Jurkat, Clone E6-1 (cell line): ENCODE data around the gene ARID5B.
"Not testable (repeated sequence)": the region's sequence is repeated elsewhere in the genome, so short reads cannot be mapped to it uniquely, and the experiment has no call there.

Experiments
- DNase-seq: peaks from one replicate; pipeline ENCODE4 v3.0.0-alpha.2; 2011; ENCODE audit warnings: low read depth, low spot score
- H3K4me3 ChIP-seq: 2 replicates; pipeline ENCODE4 v1.5.1; 2011; ENCODE audit warnings: mild to moderate bottlenecking, low read length, control low read depth, moderate library complexity

The ARID5B gene

DNA sequence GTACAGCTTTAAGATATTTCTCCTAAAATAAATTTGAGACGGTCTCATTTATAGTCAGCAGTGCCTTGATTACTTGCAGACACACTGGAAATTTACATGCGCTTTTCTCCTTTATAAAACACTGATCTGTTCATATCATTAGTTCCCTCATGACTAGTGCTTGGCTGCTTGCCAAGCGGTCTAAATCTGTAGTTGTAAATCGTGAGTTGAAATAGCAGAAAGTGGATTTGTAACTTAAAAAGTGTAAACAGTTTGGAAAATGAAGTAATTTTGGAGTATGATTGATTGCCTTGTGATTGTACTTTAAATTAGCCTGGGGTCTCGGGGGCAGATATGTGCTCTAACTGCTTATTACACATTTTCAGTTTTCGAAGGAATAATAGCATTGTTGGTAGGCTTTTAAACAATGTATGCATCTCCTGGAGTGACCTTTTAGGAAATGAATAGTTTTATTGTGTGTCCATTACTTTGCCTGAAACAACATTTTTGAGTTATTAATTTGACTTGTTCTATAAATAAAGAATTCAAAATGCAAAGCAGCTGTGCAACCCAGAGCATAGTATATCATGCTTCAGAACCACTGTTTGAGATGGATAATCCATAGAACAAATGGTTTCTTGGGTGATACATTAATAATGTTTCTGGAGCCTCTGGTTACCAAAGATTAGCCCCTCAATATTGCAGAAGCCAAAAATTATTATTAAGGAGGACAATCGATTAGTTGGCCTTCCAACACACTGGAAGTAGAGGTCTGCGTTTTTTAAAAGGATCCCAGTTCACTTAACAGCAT is 73.3 kb downstream of the ARID5B start:
- DNase-seq: no peak
- no peak overlapping the region for H3K4me3 ChIP-seq

DNA sequence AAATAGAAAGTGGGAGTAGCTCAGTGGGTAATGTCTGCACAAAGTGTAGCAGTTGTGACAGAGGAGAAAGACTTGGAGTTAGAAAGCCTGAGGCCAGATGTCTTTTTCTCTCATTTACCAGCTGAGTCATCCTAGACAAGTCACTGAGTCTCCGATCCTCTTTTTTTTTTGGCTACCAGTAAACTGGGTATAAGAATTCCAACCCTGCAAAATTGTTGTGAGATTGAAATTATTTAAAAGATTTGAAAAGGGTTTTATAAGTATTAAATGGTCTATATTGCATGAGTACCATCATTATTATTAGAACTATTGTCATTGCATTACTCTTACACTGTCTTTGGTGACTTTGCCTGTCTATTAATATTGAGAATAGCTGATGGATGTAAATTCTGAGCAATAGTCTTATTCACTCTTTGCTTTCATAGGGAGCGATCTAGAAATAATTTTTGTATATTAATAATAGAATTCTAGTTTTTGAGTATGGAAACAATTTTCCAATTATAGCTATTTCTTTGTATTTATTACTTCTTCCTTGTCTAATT is 74.0 kb downstream of the ARID5B start:
- H3K4me3 ChIP-seq: no peak overlapping the region
- DNase-seq: no peak

DNA sequence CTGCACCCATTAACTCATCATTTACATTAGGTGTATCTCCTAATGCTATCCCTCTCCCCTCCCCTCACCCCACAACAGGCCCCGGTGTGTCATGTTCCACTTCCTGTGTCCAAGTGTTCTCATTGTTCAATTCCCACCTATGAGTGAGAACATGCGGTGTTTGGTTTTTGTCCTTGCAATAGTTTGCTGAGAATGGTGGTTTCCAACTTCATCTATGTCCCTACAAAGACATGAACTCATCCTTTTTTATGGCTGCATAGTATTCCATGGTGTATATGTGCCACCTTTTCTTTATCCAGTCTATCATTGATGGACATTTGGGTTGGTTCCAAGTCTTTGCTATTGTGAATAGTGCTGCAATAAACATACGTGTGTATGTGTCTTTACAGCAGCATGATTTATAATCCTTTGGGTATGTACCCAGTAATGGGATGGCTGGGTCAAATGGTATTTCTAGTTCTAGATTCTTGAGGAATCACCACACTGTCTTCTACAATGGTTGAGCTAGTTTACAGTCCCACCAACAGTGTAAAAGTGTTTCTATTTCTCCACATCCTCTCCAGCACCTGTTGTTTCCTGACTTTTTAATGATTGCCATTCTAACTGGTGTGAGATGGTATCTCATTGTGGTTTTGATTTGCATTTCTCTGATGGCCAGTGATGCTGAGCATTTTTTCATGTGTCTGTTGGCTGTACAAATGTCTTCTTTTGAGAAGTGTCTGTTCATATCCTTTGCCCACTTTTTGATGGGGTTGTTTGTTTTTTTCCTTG is 75.6 kb downstream of the ARID5B start:
- not testable (repeated sequence) for DNase-seq, H3K4me3 ChIP-seq

DNA sequence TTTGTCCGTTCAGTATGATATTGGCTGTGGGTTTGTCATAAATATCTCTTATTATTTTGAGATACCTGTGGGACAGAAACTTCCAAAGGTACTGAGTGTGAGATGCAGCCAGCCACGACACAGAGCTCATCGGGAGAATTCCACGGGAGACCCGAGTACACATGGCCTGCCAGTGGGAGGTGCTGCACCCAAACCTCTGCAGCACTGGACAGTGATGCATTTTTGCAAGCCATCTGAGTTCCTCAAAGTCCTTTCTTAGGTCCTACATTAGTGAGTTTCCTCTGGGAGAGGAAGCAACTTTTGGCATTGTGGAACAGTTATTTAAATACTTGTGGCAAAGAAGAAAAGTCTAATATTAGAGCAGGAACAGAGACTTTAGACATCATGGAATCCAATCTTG is 77.5 kb downstream of the ARID5B start:
- no peak for DNase-seq
- H3K4me3 ChIP-seq: no peak overlapping the region

DNA sequence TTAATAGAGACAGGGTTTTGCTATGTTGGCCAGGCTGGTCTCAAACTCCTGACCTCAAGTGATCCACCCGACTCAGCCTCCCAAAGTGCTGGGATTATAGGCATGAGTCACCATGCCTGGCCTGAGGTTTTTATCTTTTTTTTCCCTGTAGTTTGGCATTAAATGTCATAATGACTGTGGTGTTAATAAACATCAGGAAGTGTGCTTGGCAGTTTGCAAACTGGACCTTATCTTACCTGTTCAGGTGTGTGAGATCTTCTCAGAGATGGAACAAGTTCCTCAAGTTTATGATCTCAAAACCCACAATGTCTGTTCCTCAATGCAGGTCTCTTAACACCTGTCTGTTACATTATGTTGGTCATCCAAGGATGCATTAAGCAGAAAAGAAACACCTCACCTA is 80.0 kb downstream of the ARID5B start:
- DNase-seq: no peak
- H3K4me3 ChIP-seq: no peak overlapping the region

DNA sequence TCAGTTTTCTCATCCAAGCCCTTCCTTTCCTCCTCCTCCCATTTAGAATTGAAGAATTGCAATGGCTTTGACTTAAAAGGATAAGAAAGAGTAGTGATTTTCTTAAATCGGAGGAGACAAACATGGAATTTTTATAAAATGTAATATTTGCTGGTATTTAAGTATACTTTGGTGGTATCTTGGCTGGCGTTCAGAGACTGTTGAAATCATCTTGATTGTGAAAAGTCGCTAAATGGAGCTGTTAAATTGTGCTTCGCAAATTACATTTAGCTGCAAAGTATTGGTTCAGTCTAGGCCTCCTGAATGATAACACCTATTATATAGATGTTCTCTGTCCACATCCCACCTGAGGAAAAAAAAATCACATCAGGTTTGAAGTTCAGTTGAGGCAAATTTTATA is 81.8 kb downstream of the ARID5B start:
- no peak for DNase-seq
- no peak overlapping the region for H3K4me3 ChIP-seq

DNA sequence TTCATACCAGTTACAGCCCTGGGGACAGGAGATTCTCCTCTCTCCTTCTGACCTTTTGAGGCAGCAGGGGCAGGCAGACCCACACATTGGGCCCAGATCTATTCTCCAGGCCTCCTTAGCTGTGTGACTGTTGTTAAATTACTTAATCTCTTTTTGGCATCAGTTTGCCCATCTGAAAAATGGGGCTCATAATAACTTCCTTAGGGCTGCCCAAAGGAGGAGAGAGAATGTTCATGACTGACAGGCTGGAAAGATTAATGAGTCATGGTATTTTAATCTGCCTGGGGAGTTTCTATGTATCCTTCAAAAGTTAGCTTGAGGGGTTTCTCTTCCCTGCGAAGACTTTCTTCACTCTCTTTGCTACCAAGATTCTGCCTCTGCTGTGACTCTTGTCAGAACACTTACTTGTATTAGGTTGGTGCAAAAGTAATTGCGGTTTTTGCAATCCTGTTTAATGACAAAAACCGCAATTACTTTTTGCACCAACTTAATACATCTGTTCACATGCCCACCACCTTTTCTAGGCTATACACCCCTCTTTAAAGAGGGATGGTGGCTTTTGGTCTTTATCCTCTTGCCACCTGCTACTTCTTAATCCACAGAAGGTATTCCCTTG is 83.4 kb downstream of the ARID5B start:
- H3K4me3 ChIP-seq: no peak overlapping the region

DNA sequence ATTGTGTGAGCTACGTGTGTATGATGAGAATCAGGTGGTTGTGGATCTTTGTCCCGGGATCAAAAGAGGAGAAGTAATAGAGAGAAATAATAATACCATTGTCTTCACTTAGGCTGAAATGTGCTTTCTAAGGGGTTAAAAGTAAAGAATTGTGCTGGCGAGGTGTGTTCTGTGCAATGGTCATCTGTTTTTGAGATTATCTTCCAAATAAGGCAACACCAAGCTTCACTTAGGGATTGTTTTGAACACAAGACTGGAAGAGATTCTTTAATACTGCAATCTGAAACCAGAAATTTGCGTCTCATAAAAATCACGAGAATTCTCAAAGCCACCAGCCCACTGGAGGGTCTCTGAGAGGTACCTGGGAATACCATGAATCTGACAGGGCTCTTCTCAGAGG is 84.2 kb downstream of the ARID5B start:
- H3K4me3 ChIP-seq: no peak overlapping the region
- DNase-seq: no peak

More for the DNA sequence above, 83.4 kb downstream of the ARID5B start:
- no peak for DNase-seq

DNA sequence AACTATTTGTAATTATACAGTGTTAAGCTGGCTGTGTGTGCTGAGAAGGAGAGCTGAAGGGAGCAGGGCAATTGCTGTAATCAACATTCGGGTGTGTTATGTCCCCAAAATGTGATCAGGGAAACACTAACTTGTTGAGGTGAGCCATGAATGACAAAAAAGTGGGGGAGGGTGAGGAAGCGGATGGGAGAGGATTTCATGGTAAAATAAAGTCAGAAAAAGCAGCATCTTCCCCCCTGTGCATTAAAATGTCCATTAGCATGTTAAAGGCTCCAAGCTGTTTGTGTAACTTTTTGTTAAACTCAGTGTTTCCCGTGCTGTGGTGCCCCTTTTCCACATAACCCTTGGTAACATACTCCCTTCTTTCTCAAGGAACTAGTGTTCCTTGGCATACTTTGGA is 84.9 kb downstream of the ARID5B start:
- no peak overlapping the region for H3K4me3 ChIP-seq
- no peak for DNase-seq

DNA sequence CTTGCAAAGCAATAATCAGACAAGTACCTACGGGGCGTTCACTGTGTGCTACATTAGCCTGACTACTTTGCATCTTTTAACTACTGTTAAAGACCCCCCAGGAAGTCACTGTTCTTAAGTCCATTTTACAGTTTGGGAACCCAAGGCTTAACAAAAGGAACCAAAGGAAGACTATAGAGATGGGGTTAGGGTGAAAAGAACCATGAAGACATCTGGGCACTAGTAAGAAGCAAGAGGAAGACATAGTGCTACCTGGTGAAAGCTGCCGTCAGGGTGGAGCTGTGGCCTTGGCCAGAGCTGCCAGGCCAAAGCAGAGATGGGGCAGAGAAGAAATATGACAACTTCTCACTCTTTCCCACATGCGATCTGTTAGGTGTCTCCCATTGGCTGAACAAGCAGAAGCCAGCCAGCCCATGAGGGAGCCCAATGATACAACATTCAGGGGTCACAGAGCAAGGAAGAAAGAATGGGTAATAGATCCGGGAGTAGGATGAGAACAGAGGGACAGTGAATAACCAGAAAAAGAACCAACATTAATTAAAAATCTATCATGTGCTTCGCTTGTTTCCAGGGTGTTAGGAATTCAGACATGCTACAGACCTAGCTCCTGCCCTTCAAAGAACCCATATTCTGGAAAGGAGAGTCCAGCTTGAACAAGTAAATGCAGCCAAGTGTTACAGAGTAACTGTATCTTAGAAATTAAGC is 85.4 kb downstream of the ARID5B start:
- H3K4me3 ChIP-seq: no peak overlapping the region
- DNase-seq: no peak

DNA sequence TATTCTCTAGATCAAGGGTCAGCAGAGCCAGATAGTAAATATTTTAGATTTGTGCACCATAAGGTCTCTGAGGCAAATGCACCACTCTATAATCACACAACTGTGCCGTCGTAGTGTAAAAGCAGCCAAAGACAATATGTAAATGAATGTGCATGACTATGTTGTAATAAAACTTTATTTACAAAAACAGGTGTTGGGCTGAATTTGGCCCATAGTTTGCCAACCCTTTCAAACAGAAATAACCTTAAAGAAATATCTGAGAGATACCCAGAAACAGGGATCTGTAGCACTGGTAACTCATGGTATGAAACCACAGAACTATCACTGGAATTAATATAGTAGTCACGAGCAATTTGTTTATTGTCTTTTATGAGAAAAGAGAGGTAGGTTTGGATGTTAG is 86.0 kb downstream of the ARID5B start:
- no peak for DNase-seq
- H3K4me3 ChIP-seq: no peak overlapping the region

DNA sequence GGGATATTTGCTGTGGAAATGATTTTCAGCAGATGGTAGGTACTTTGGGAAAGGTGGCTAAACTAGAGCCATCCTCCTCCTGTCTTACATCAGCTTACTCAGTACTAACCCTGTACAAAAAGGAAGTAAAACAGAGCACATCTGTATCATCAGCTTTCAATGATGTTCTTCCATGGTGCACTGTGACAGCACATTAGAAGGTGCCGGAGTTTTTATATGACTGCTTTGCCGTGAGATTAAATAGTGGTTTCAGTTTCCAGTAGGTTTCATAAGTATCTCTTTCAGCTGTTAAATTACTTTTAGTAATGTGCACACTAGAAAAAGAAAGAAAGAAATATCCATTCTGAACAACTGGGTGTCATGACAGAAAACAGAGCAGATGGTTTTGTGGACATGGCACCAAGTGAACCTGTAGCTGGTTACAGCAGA is 86.5 kb downstream of the ARID5B start:
- DNase-seq: no peak
- no peak overlapping the region for H3K4me3 ChIP-seq

DNA sequence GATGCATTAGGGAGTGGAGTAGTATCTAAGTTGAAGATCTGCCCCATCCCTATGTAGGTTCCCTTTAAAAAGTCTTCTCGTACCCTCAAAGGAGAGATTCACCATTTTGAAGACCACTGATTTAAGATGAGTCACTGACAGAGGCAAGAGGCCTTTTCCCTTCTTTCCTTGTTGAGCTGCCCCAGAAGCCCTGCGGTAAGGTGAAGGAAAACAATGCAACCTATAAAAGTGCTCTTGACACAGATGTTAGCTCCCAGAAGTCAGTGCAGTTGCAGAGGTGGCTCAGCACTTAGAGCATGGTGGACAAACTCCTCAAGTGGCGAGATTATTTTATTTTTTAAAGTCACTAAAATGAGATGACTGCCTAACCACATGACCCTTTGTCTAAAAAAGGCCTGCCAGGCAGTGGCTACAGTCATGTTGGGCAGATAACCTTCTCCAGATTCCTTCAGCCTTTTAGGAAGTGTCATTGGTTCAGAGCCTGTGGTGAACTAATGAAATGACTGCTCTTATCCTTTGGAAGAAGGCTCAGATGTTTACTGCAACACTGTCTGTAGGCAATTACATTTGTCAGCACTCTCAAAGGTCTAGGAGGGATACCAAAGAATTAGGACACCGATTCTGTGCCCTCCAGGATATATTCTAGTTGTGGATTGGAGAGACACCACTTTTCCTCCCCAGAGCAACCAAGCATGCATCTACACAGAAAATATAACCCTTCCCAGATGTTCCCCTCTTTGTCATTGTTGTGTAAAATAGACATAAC is 88.7 kb downstream of the ARID5B start:
- no peak for DNase-seq
- H3K4me3 ChIP-seq: no peak overlapping the region

DNA sequence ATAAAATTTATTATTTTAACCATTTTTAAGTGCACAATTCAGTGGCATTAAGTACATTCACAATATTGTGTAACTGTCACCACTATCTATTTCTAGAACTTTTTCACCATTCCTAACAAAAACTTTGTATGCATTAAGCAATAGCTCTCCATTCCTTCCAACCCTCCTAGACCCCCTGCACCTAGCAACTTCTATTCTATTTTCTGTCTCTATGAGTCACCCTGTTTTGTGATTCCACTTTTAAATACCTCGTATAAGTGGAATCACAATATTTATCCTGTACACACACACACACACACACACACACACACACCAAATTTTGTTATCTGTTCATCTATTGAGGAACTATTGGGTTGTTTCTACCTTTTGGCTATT is 89.2 kb downstream of the ARID5B start:
- DNase-seq: no peak
- no peak overlapping the region for H3K4me3 ChIP-seq

DNA sequence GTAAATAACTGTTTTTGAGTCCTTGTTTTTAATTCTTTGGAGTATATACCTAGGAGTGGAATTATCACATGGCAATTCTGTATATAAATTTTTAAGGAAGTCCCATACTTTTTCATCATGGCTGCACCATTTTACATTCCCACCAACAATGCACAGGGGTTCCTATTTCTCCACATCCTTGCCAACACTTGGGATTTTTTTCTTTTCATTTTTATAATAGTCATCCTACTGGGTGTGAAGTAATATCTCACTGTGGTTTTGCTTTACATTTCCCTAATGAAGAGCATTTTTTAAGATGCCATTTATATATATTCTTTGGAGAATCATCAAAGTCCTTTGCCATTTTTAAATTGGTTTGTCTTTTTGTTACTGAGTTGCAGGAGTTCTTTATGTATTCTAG is 89.7 kb downstream of the ARID5B start:
- no peak overlapping the region for H3K4me3 ChIP-seq
- DNase-seq: no peak

DNA sequence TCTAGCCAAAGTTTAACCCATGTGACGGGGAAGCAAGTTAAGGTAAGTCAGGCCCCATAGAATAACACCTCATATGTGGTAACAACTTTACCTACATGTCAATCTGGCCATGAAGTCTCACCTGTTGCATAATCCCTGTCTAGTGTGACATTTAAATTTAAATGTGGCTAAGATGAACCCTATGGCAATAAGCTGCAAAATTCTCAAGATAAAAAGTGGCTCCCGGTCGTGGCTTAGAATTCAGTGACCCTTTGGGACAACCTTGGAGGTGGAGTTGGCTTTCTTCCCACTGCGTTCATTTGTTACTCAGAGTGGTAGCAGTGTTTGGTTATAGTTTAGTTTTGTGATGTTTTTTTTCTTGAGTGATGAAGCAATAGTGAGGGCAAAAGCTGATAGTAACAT is 90.6 kb downstream of the ARID5B start:
- no peak for DNase-seq
- H3K4me3 ChIP-seq: no peak overlapping the region

DNA sequence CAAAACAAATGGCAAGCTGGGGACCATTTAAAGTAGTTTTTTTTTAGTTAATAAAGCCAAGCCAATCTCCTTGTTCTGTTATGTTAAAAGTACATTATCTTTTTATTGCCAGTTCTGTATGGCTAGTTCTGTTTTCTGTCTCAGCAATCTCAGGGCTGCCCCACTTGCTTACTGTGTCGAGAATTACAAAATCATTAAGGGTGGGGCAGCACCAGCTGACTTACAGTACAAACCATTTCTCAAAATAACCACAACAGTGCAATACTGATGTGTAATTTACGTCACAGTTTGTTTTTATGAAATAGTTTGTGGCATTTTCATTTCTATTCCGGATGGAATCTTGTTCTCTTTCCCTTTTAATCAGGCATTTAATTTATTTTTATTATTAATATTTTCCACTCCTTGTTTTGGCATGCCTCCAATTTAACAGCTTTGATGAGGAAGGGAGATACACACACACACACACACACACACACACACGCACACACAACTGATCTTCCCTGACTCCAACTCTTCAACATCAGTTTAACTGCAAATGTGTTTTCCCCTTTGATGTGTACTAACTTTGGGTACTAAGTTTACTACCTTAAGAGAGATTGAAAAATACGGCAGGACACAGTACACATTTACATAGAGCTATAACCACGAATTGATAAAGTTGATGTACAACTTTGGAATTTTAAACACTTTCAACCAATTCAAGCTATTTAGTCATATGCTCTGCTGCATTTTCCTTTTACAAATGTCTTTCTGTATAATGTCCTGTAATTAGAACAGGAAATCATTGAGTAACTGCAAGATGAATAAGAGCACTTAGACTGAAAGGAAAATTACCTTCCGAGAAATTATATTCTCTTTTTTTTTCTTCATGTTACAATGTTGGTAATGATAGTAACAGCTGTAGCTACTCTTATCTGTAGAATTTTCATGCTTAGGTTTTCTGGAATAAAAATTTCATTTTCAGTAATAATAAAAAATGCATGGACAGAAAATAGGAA is 91.5 kb downstream of the ARID5B start:
- DNase-seq: no peak
- no peak overlapping the region for H3K4me3 ChIP-seq
